MM.1S (cell line): ENCODE results near the gene LCN12.

ENCODE experiments used
- CTCF ChIP-seq: fragments of 300-600 bp; sonication (generic); IDR thresholded peaks from 2 replicates; pipeline ENCODE4 v1.5.1; 2016; ENCODE audit warnings: antibody characterized with exemption, low read length, mixed read lengths
- EZH2 ChIP-seq: fragments of 300-600 bp; sonication (generic); optimal IDR thresholded peaks from 2 replicates; pipeline ENCODE3; 2017; ENCODE audit warnings: low read depth, mild to moderate bottlenecking, antibody characterized with exemption, low read length, mixed read lengths
- EZH2phosphoT487 ChIP-seq: fragments of 300-600 bp; sonication (generic); IDR thresholded peaks from 2 replicates; pipeline ENCODE4 v1.6.1; 2018; ENCODE audit warnings: antibody characterized with exemption, low read length

DNA sequence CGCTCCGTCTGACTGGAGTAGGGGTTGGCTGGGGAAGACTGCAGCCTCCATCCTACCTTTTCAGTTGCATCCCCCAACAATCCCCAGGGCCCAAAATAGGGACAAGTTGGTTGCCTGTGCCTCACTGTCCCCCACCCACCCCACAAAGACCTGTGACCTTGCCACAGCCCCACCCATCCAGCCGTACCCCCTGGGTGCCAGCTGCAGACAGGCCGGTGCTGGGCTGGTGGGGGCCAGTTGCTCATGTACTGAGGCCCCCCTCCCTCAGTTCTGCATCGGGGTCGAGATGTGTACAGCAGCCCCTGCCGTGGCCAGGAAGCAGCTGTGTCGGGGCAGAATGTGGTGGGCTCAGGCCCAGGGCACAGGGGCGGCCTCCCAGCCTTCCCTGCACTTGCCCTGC lies 31.1 kb downstream of the LCN12 start:
- TF ChIP-seq CTCF (no peak), EZH2 (no peak), EZH2phosphoT487 (no peak)
